Upper lobe of left lung (tissue), 4 donors: ENCODE data around the gene NALCN.

Experiments
- POLR2A ChIP-seq, 4 donors: fragments of 450-650 bp; IDR thresholded peaks; one replicate each; pipeline ENCODE4 v1.5.1; 2016 to 2017; ENCODE audit warnings: antibody characterized with exemption in 4 of 4, mild to moderate bottlenecking in 2 of 4
- TF ChIP-seq, protein P1 (sequence below), 6 experiments: fragments of 450-650 bp in 4 of 6; fragments of 200-600 bp in 2 of 6; sonication (generic) in 2 of 6; IDR thresholded peaks; one replicate each; pipeline ENCODE4 v1.5.1; 2016 to 2019; ENCODE audit warnings: antibody characterized with exemption in 6 of 6

DNA sequence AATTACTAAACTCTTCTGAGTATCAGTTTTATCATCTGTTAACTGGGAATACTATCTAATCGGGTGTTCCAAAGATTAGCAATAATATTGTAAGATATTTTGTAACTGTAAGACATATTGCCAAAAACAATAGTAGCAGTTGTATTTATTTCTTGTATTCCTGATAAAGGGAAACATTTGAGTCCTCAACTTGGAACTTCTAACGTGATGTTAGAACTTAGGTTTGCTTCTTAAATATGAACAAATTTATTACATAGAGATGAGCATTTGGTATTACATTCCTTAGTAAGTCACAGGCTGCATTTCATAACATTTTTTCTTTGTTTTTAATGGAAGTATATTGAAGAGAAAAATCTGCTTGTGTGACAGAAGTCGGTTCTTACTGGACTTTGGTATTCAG, 225.3 kb downstream of the NALCN start:
- TF ChIP-seq, protein P1, sequence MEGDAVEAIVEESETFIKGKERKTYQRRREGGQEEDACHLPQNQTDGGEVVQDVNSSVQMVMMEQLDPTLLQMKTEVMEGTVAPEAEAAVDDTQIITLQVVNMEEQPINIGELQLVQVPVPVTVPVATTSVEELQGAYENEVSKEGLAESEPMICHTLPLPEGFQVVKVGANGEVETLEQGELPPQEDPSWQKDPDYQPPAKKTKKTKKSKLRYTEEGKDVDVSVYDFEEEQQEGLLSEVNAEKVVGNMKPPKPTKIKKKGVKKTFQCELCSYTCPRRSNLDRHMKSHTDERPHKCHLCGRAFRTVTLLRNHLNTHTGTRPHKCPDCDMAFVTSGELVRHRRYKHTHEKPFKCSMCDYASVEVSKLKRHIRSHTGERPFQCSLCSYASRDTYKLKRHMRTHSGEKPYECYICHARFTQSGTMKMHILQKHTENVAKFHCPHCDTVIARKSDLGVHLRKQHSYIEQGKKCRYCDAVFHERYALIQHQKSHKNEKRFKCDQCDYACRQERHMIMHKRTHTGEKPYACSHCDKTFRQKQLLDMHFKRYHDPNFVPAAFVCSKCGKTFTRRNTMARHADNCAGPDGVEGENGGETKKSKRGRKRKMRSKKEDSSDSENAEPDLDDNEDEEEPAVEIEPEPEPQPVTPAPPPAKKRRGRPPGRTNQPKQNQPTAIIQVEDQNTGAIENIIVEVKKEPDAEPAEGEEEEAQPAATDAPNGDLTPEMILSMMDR (IDR thresholded peaks at IDR 0.05), result no peak
- no peak for TF ChIP-seq POLR2A (IDR thresholded peaks at IDR 0.05)
